GM18870 (cell line): Measurements from ENCODE around the gene SCN1A.
"Not testable (repeated sequence)": the region's sequence is repeated elsewhere in the genome, so short reads cannot be mapped to it uniquely, and the experiment has no call there.

Experiments used
- ATAC-seq: cut with Tn5 transposase; IDR thresholded peaks from one replicate; pipeline ENCODE4 v1.9.1; 2021; ENCODE audit warnings: moderate library complexity; ENCODE audit not compliant: unreplicated experiment

Gene SCN1A

GRCh38 chr2:166127217-166128155 lies at the start of gene SCN1A:
Gene SCN1A, minus strand, starts transcription at chr2:166128020. Its CDS starts 54,399 bp downstream, at chr2:166073621.
- peak; percentile 74 for ATAC-seq

GRCh38 chr2:166173263-166173662 lies 45.4 kb upstream of the SCN1A start:
- no peak for ATAC-seq

- no peak for ATAC-seq
Observed at GRCh38 chr2:166171216-166171615, 43.4 kb upstream of the SCN1A start.

GRCh38 chr2:166170356-166170755 lies 42.5 kb upstream of the SCN1A start:
- ATAC-seq, result peak; percentile 81

GRCh38 chr2:166167449-166167848 lies 39.6 kb upstream of the SCN1A start:
- ATAC-seq, result no peak

- ATAC-seq, result no peak
Observed at GRCh38 chr2:166163775-166164174, 36.0 kb upstream of the SCN1A start.

- no peak for ATAC-seq
Observed at GRCh38 chr2:166158546-166158945, 30.7 kb upstream of the SCN1A start.

- no peak for ATAC-seq
Observed at GRCh38 chr2:166157578-166157977, 29.8 kb upstream of the SCN1A start.

GRCh38 chr2:166156985-166157490 lies 29.2 kb upstream of the SCN1A start:
- ATAC-seq, result no peak

- no peak for ATAC-seq
Observed at GRCh38 chr2:166155589-166155988, 27.8 kb upstream of the SCN1A start.

- ATAC-seq, result no peak
Observed at GRCh38 chr2:166154685-166155338, 27.0 kb upstream of the SCN1A start.

GRCh38 chr2:166152064-166152463 lies 24.2 kb upstream of the SCN1A start:
- no peak for ATAC-seq

- no peak for ATAC-seq
Observed at GRCh38 chr2:166148500-166149400, 20.9 kb upstream of the SCN1A start.

- ATAC-seq, result no peak
Observed at GRCh38 chr2:166147883-166148282, 20.1 kb upstream of the SCN1A start.

- ATAC-seq, result no peak
Observed at GRCh38 chr2:166144071-166144470, 16.3 kb upstream of the SCN1A start.

- no peak for ATAC-seq
Observed at GRCh38 chr2:166140932-166141331, 13.1 kb upstream of the SCN1A start.

GRCh38 chr2:166140475-166140874 lies 12.7 kb upstream of the SCN1A start:
- no peak for ATAC-seq

- not testable (repeated sequence) for ATAC-seq
Observed at GRCh38 chr2:166139479-166139878, 11.7 kb upstream of the SCN1A start.

GRCh38 chr2:166138667-166139066 lies 10.8 kb upstream of the SCN1A start:
- no peak for ATAC-seq

GRCh38 chr2:166138144-166138543 lies 10.3 kb upstream of the SCN1A start:
- ATAC-seq, result no peak

- no peak for ATAC-seq
Observed at GRCh38 chr2:166137331-166137730, 9.5 kb upstream of the SCN1A start.
